Activated T-cell treated with anti-CD3 and anti-CD28 coated beads, Interleukin-2, amount 50 U/mL, for 1 hour (primary cell): Measurements from ENCODE around the gene WASHC1.
"Not testable (repeated sequence)": the region's sequence is repeated elsewhere in the genome, so short reads cannot be mapped to it uniquely, and the experiment has no call there.

Source experiments
- DNase-seq: peaks from one replicate; pipeline ENCODE4 v3.0.0-alpha.2; 2020

WASHC1 gene

DNA sequence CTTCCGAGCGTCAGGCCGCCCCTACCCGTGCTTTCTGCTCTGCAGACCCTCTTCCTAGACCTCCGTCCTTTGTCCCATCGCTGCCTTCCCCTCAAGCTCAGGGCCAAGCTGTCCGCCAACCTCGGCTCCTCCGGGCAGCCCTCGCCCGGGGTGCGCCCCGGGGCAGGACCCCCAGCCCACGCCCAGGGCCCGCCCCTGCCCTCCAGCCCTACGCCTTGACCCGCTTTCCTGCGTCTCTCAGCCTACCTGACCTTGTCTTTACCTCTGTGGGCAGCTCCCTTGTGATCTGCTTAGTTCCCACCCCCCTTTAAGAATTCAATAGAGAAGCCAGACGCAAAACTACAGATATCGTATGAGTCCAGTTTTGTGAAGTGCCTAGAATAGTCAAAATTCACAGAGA lies at the start of gene WASHC1:
Gene WASHC1 (minus strand): TSS at position 101 of the 400 bp plus-strand sequence. CDS start 4,457 bp downstream, outside the sequence.
- DNase-seq, result not testable (repeated sequence)

DNA sequence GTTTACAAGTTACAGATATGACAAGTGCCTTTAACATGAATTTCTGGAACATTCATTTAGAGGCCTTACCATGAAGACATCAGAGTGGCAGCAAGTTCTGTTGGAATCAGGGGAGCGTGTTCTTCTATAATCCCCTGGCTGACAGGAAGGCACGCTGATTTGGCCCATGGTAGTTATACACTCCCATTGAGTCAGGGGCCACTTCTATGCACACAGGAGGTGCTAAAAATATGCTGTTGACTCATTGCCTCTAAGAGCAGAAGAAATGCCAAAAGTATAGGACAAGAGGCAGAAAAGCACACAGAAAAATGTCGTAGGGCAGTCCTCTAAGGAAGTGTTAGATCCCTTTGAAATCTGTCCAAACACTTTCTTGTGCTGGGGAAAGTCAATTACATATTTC lies 49.1 kb upstream of the WASHC1 start:
- not testable (repeated sequence) for DNase-seq

GRCh38 chr9:76389-76788 lies 47.1 kb upstream of the WASHC1 start:
- DNase-seq, result not testable (repeated sequence)

DNA sequence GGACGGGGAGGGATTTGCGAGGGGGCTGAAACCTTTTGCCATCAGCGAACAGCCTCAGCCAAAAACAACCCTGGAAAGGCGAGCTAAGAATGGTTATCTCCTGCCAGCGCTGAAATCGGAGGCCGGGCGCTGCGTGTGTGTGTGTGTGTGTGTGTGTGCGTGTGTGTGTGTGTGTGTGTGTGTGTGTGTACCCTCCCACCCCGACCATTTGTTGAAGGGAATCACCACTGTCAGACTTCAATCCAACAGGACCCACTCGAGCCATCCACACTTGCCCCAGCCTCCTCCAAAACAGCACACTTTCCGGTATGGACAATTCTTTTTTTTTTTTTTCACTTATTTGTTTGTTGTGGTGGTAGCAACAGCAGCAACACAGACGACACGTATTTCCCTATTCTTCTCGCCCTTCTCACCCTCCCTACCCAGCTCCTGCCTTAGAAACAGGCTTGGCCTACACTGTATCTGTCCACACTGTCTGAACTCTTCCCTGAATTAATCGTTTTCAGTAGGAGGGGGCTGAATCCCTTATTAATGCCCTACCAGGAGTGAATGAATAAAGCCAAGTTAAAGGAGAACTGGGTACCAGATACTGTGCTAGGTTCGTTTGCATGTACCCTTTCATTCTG lies 44.8 kb upstream of the WASHC1 start:
- DNase-seq, result not testable (repeated sequence)

DNA sequence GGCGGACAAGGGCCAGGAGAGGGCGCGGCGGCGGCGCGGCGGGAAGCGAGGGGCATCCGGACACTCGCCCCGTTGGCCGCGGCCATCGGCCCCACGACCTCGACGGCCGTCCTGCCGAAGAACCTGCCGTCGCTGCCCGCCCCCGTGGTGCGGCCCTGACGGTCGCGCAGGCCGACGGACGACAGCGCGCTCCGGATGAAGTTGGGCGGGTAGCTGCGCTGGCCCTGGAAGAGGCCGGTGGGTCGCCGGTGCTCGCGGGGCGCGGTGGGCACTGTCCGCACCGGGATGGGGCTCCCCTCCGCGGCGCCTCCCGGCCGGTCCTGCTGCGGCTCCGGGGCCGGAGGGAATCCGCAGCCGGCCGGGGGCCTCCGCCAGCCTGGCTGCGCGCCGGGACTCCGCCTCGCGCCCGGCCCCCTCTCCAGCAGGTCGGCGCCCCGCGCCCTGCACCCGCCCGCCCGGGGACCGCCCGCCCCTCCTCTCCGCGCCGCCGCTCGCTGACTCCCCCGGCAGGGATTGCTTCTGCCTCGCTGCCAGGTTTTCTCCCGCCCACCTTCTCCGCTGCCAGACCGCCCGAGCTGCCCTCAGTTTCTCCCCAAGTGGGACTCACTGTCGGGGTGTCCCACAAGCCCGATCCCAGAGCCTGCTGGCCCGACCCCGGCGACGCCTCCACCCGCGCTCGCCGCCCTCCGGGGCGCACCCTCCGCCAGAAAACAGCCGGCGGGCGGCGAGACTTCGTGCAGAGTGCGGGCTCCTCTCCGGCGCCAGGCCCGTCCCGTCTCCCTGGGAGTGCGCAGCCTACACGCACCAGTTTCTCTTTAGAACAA lies 44.0 kb upstream of the WASHC1 start:
- peak; percentile 40 for DNase-seq

DNA sequence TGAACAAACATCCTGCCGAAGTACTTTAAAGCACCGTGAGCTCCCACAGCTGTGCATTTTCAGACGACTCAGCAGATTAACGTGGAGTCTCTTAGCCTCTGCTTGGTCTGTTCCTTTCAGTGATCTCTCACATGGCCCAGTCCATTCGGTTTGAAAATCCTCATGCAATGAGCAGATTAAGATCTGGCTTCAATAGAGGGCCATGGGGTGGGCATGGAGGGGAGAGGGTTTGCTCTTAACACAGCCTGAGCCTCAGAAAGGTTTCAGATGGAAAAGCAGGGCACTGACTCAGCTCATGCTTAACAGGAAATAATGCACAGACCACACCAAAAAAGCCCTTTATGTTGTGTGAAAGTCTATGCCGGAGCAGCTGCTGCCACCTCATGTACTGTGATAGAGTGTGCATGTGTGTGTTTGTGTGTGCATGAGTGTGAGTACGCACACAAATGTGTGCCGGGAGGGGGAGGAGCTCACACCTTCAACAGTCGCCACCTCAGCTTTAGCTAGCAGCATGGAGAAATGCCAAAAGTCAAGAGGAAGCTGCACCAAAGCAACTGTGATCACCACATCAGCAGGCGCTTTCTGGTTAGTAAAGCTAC lies 33.9 kb upstream of the WASHC1 start:
- peak; percentile 45 for DNase-seq

GRCh38 chr9:52678-53077 lies 23.4 kb upstream of the WASHC1 start:
- not testable (repeated sequence) for DNase-seq

- not testable (repeated sequence) for DNase-seq
Measured at GRCh38 chr9:48190-48842, 19.1 kb upstream of the WASHC1 start.

- DNase-seq, result not testable (repeated sequence)
Measured at GRCh38 chr9:46639-47271, 17.5 kb upstream of the WASHC1 start.

DNA sequence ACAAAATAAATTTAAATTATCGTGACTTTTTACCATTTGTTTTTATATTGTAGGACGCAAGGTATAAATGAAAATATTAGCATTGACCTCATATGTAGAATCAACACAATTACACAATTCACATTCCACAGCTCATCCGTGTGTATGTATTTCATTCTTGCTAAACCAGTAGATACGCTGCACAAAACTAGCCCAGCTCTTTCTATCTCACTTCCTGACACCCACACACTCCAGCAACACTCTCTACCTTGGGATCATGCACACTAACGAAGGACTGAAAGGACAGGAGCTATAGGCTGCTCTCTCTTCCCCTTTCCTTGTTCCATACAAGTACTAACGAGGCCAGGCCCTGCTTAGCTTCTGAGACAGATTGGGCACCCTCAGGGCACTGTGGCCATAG lies 16.9 kb upstream of the WASHC1 start:
- not testable (repeated sequence) for DNase-seq

GRCh38 chr9:45180-45878 lies 16.1 kb upstream of the WASHC1 start:
- DNase-seq, result not testable (repeated sequence)

- DNase-seq, result not testable (repeated sequence)
Measured at GRCh38 chr9:44416-44815, 15.2 kb upstream of the WASHC1 start.

DNA sequence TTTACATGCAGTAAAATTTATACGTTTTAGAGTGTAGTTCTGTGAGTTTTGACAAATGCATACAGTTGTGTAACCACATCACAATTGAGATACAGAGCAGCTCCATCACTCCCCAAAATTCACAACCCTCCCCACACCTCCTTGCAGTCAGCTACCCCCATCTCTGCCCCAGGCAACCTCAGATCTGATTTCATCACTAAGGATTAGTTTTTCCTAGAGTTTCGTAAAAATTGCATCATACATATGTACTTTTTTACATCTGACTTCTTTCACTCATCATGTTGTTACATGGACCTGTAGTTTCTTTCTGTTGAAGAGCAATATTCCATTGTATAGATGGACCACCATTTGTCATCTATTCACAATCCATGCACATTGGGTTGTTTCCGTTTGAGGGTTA lies 14.4 kb upstream of the WASHC1 start:
- DNase-seq, result not testable (repeated sequence)

DNA sequence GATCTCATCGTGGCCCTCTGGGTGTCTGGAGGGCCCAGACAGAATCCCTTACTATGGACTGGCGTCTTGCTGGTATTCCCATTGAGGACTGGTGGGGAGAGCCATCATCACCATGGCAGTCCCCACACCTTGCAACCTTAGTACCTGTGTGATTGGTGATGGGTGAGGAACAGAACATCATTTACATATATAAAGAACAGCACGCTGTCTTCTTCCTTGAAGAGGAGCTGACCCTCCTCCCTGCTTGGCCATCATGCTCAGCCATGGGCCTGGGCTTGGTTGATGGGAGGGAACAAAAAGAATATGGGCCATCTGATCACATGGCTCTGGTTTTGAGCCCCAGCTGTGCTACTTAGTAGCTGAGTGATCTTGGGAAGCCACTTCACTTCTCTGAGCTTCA lies 13.9 kb upstream of the WASHC1 start:
- not testable (repeated sequence) for DNase-seq

DNA sequence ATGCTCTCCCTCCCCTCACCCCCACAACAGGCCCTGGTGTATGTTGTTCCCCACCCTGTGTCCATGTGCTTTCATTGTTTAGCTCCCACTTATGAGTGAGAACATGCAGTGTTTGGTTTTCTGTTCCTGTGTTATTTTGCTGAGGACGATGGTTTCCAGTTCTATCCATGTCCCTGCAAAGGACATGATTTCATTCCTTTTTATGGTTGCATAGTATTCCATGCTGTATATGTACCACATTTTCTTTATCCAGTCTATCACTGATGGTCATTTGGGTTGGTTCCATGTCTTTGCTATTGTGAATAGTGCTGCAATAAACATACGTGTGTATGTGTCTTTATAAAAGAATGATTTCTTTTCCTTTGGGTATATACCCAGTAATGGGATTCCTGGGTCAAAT lies 12.6 kb upstream of the WASHC1 start:
- not testable (repeated sequence) for DNase-seq

DNA sequence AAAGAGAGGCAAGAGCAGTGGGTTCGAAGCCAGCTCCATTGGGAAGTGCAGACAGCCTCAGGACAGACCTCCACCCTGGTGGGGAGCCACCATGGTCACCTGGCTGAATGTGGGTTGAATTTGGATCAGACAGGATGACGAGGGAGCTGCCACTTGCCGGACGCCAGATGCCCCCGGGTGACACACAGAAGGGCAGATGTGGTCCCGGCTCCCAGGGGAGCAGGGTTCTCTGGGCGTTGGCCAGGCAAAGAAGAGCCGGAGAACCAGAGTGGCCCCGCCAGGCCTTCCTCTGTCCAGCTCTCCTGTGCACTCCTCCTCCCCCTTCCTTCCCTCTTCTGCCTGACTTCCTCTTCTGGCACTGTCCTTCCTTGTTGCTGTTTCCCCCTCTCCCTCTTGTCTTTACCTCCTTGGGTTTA lies 12.0 kb upstream of the WASHC1 start:
- DNase-seq, result not testable (repeated sequence)

DNA sequence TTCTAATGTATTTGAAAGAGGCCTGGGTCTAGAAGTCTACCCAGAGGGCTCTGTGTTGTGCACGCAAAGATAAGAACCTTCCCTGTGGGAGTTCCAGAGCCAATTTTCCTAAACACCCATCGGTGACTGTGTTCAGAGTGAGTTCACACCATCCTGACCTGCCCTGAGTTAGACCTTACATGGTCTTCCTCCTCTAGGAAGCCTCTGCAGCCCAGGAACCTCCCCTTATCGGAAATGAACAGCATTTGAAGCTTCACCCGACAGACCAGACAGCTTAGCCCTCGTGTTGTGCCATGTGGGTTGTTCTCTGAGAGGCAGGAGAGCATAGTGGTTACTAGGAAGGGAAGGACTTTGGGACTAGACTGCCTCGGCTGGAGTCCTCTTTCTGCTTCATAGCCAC lies 3.1 kb upstream of the WASHC1 start:
- not testable (repeated sequence) for DNase-seq

GRCh38 chr9:28775-29174 lies 481 bp downstream of the WASHC1 start:
- DNase-seq, result not testable (repeated sequence)

- DNase-seq, result not testable (repeated sequence)
Measured at GRCh38 chr9:21621-22020, 7.6 kb downstream of the WASHC1 start.

DNA sequence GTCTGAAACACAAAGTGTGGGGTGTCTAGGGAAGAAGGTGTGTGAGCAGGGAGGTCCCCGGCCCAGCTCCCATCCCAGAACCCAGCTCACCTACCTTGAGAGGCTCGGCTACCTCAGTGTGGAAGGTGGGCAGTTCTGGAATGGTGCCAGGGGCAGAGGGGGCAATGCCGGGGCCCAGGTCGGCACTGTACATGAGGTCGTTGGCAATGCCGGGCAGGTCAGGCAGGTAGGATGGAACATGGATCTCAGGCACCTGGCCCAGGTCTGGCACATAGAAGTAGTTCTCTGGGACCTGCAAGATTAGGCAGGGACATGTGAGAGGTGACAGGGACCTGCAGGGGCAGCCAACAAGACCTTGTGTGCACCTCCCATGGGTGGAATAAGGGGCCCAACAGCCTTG lies 12.4 kb downstream of the WASHC1 start:
- not testable (repeated sequence) for DNase-seq

GRCh38 chr9:14129-14809 lies 15.0 kb downstream of the WASHC1 start:
- not testable (repeated sequence) for DNase-seq
